Measurements from ENCODE around the gene EHD4.

EHD4 gene

DNA sequence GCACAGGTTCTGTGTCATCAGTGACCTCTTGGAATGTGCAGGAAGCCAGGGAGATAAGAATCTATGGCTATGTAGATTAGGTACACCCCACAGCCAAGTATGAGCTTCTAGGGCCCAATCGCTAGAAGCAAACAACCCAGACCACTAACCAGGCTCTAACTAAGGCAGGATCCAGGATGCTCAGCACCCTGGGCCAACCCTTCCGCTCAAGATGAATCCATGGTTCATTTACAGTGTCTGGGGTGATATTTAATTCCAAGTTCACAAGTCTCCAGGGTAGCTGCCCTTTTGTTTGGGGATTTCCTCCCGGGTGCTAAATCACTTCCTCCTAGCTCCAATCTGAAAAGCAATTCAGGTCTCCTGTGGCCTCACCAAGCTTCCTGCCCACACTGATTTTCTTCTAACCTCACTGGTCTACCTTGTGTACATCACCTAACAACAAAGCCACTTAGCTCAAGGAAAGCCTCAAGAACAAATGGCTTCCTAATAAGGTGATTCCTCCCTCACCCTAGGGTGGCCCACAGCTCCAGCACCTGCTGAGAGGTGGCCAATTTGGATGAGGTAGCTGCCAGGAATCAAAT, 2.4 kb downstream of the EHD4 start:
- Histone ChIP-seq H3K4me3 (ENCODE audit: low read length) (no peak overlapping the region), H3K27me3 (ENCODE audit: control insufficient read depth, insufficient read depth, low read length) (no peaks in the 10 kb centered on the region), H3K4me1 (ENCODE audit: control insufficient read depth, insufficient read depth, low read length) (no peaks in the 10 kb centered on the region), H3K36me3 (ENCODE audit: control insufficient read depth, insufficient read depth, low read length) (no peaks in the 10 kb centered on the region), H3K9ac (ENCODE audit: low read length) (no peak overlapping the region), H3K27ac (ENCODE audit: low read depth, low read length) (no peak overlapping the region)

DNA sequence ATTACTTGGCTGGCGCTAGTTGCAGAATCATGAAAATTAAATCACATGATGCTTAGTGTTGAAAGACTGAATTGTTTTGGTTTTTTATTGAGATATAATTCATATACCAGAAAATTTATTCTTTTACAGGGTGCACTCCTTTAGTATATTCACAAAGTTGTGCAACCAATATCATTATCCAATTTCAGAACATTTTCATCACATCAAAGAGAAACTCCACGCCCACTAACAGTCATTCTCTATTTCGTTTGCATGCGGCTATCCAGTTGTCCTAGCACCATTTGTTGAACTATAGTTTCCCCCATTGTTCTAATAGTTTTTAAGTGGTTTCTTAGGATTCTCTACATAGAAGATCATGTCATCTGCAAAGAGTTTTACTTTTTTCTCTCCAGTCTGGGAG, 3.7 kb downstream of the EHD4 start:
- H3K4me1 ChIP-seq (ENCODE audit: control insufficient read depth, insufficient read depth, low read length): no peaks in the 10 kb centered on the region
- H3K27ac ChIP-seq (ENCODE audit: low read depth, low read length): no peak overlapping the region
- no peak overlapping the region for H3K9ac ChIP-seq (ENCODE audit: low read length)
- H3K4me3 ChIP-seq (ENCODE audit: low read length): no peak overlapping the region
- no peaks in the 10 kb centered on the region for H3K36me3 ChIP-seq (ENCODE audit: control insufficient read depth, insufficient read depth, low read length)
- H3K27me3 ChIP-seq (ENCODE audit: control insufficient read depth, insufficient read depth, low read length): no peaks in the 10 kb centered on the region

DNA sequence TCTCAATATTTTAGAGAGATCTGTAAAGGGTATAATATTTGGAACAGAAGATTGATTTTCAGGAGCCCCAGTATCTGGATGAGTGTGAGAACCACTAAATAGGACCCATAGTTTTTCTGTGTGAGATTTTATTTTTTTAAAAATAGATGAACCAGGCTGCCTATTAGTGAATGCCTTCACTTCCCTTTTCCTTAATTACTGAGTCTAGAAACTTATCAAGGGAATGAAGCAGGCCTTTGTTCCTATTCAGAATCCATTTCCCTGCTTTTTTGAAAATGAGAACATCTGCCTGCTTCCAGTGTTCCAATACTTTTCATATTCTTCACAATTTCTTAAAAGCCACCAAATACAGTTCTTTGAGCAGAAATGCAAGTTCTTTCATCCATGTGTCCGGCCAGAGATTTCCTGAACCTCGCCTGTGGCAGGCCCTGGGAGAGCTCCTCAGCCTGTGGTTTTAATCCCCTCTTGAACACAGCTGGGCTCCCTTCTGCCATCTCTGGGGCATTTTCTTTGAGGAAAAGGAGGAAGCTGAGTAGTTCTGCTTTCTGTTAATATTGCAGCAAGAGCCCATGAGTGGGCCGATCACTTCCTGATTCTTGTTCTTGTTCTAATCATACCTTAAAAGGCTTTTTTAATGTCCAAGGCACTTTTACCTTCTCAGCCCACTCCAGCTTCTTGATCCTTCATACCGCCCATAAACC, 4.7 kb downstream of the EHD4 start:
- H3K36me3 ChIP-seq (ENCODE audit: control insufficient read depth, insufficient read depth, low read length): no peaks in the 10 kb centered on the region
- H3K4me1 ChIP-seq (ENCODE audit: control insufficient read depth, insufficient read depth, low read length): no peaks in the 10 kb centered on the region
- H3K27me3 ChIP-seq (ENCODE audit: control insufficient read depth, insufficient read depth, low read length): no peaks in the 10 kb centered on the region
- H3K9ac ChIP-seq (ENCODE audit: low read length): no peak overlapping the region
- H3K4me3 ChIP-seq (ENCODE audit: low read length): no peak overlapping the region
- no peak overlapping the region for H3K27ac ChIP-seq (ENCODE audit: low read depth, low read length)

DNA sequence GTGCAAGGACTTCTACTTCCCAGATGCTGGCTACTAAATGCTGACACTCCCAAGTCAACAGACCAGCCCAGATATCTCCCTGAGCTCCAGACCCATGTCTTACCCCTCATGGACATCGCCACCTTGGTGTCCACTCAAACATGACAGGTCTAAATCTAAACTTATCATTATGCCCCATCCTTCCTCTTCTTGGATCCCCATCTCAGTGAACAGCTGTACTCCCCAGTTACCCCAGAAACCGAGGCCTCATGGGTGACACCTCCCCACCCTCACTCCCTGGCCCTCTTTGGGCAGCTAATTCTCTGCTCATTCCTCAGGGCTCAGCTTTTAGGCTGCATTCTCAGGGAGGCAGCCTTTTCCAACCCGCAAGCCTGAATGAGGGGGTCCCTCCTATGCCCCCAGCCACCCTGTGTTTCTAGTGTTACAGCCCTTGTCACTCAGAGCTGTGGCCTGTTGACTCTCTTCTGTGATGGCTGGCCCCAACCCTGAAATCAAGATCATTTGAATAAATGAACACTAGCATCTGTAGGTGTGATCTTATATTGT, 5.4 kb downstream of the EHD4 start:
- H3K36me3 ChIP-seq (ENCODE audit: control insufficient read depth, insufficient read depth, low read length): no peaks in the 10 kb centered on the region
- no peaks in the 10 kb centered on the region for H3K4me1 ChIP-seq (ENCODE audit: control insufficient read depth, insufficient read depth, low read length)
- no peak overlapping the region for H3K4me3 ChIP-seq (ENCODE audit: low read length)
- no peaks in the 10 kb centered on the region for H3K27me3 ChIP-seq (ENCODE audit: control insufficient read depth, insufficient read depth, low read length)
- H3K9ac ChIP-seq (ENCODE audit: low read length): no peak overlapping the region
- no peak overlapping the region for H3K27ac ChIP-seq (ENCODE audit: low read depth, low read length)

DNA sequence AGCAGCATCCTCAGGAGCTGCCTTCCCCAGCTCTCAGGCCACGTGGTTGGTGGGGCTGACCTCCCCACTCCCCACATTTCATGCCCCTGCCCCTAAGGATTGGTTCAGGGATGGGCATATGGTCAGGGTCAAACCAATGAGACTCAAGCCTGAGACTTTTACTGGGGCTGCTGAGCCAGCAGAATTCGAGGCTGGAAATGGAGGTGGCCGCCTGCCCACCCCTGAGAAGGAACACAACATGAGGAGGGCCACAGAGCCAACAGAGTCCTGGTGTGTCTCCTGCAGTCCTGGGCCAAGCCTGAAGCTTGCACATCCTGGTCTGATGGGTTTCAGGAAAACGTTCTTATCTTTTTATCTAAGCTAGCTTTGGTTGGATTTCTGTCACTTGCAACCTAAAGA, 5.9 kb downstream of the EHD4 start:
- Histone ChIP-seq H3K27ac (ENCODE audit: low read depth, low read length) (no peak overlapping the region), H3K27me3 (ENCODE audit: control insufficient read depth, insufficient read depth, low read length) (no peaks in the 10 kb centered on the region), H3K4me1 (ENCODE audit: control insufficient read depth, insufficient read depth, low read length) (no peaks in the 10 kb centered on the region), H3K4me3 (ENCODE audit: low read length) (no peak overlapping the region), H3K36me3 (ENCODE audit: control insufficient read depth, insufficient read depth, low read length) (no peaks in the 10 kb centered on the region), H3K9ac (ENCODE audit: low read length) (no peak overlapping the region)

DNA sequence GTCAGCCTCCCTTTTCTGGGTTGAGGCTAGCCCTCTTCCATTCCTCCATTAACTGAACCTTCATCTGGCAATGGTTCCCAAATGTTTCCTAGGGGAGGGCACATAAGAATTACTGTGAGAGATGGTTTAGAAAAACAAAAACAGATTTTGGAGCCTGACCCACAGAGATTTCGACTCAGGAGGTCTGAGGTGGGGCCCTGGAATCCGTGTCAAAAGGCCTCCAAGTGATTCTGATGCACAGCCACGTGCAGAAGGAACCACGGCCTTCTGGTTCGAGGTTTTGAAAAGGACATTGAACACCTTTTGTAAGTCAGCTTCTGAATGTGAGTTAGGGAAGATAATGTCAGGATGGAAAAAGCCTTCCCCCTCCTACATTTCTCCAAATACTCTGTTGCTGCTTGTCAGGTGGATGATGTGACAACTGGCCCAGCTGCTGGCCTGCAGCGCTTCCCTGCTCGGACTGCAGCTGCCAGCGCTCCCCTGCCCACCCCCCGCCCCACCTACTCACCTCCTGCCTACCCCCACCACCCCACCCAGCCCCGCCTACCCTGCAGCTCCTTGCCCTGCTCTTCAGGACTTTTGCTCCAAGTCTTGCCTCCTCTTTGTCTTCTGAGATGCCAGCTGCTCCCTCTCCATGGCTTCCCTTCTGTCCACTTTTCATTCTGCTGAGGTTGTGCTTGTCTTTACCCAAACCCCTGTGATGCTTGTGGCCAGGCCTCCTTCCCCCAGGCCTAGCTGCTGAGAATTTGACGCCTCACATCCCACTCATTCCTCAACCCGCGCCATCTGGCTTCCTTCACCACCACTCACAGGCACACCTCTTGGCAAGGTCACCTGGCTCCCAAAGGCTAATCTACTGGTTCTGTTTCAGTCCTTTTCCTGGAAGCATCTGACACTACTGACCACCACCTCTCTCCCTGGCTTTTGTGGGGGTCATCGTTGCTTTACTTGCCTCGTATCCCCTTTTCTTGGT, 6.6 kb downstream of the EHD4 start:
- H3K27me3 ChIP-seq (ENCODE audit: control insufficient read depth, insufficient read depth, low read length): no peaks in the 10 kb centered on the region
- no peaks in the 10 kb centered on the region for H3K36me3 ChIP-seq (ENCODE audit: control insufficient read depth, insufficient read depth, low read length)
- H3K27ac ChIP-seq (ENCODE audit: low read depth, low read length): no peak overlapping the region
- no peak overlapping the region for H3K4me3 ChIP-seq (ENCODE audit: low read length)
- no peaks in the 10 kb centered on the region for H3K4me1 ChIP-seq (ENCODE audit: control insufficient read depth, insufficient read depth, low read length)
- H3K9ac ChIP-seq (ENCODE audit: low read length): no peak overlapping the region

DNA sequence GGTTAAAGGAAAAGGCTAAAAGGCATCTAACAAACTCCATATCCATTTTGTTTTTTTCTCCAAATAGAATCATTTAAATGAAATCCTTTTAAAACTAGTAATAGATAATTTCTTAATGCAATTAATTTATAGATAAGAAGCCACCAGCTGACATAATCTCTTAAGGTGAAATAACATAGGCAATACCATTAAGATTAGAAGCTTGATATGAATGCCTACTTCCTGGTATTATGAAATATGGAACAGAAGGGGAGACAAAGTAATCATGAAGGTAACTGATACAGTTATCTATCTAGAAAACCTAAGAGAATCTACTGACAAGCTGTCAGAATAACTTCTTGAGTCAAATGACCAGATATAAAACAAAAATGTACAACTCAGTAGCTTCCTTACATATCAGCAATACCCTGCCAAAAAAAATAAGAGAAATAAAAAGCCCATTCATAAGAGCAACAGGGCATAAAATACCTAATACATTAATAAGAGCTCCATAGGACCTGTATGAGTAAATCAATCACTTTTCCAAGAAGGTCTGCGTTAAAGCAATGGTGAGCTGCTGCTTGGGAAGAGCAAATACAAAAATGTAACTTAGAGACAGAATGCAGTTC, 10.7 kb downstream of the EHD4 start:
- H3K27me3 ChIP-seq (ENCODE audit: control insufficient read depth, insufficient read depth, low read length): no peaks in the 10 kb centered on the region
- H3K9ac ChIP-seq (ENCODE audit: low read length): no peak overlapping the region
- H3K27ac ChIP-seq (ENCODE audit: low read depth, low read length): no peak overlapping the region
- H3K4me1 ChIP-seq (ENCODE audit: control insufficient read depth, insufficient read depth, low read length): no peaks in the 10 kb centered on the region
- no peaks in the 10 kb centered on the region for H3K36me3 ChIP-seq (ENCODE audit: control insufficient read depth, insufficient read depth, low read length)
- H3K4me3 ChIP-seq (ENCODE audit: low read length): no peak overlapping the region

DNA sequence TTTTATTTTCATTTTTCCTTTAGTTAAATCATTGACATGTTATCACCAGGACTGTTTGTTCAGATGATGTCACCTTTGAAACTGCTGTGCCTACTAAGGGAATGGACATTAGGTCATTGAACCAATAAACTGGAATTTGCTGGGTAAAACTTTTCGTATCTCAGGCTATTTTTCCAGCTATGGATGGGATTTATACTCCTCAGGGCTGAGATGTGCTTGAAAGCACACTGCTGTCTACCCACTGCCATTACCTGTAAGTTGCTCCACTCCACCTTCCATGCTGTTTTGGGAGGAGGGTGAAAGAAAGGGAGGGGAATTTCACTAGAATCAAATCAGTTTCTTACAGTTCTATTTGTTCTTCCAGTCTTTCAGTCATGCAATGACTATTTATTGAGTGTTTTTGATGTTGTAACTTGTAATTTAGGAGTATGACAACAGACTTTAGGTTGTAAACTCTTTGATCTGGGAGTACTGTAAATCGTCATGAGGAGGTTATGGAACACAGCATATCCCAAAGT, 11.3 kb downstream of the EHD4 start:
- H3K27ac ChIP-seq (ENCODE audit: low read depth, low read length): no peak overlapping the region

DNA sequence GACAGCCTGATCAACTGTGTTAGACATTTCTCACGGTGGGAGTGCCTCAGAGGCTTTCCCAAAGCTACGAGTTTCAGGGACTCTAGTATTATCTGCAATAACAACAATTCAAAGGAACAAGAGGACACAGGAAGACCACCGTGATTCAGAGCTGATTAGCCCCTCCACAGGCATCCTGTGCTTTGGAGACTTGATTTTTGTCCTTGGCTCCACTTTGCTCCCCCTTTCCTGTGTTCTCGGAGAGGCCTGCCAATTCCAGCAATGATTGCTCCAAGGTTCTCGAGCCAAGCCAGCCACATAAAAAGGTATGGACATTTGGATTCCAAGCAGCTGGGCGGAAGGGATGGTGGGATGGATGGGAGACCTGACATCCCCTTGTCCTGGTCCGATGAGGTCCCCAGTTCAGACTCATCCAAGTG, 14.3 kb downstream of the EHD4 start:
- Histone ChIP-seq H3K9ac (ENCODE audit: low read length) (no peak overlapping the region), H3K27ac (ENCODE audit: low read depth, low read length) (no peak overlapping the region), H3K4me3 (ENCODE audit: low read length) (no peak overlapping the region), H3K27me3 (ENCODE audit: control insufficient read depth, insufficient read depth, low read length) (no peaks in the 10 kb centered on the region), H3K4me1 (ENCODE audit: control insufficient read depth, insufficient read depth, low read length) (no peaks in the 10 kb centered on the region), H3K36me3 (ENCODE audit: control insufficient read depth, insufficient read depth, low read length) (no peaks in the 10 kb centered on the region)

More for the DNA sequence above, 11.3 kb downstream of the EHD4 start:
- H3K4me3 ChIP-seq (ENCODE audit: low read length): no peak overlapping the region
- no peak overlapping the region for H3K9ac ChIP-seq (ENCODE audit: low read length)
- H3K27me3 ChIP-seq (ENCODE audit: control insufficient read depth, insufficient read depth, low read length): no peaks in the 10 kb centered on the region
- H3K4me1 ChIP-seq (ENCODE audit: control insufficient read depth, insufficient read depth, low read length): no peaks in the 10 kb centered on the region
- H3K36me3 ChIP-seq (ENCODE audit: control insufficient read depth, insufficient read depth, low read length): no peaks in the 10 kb centered on the region

DNA sequence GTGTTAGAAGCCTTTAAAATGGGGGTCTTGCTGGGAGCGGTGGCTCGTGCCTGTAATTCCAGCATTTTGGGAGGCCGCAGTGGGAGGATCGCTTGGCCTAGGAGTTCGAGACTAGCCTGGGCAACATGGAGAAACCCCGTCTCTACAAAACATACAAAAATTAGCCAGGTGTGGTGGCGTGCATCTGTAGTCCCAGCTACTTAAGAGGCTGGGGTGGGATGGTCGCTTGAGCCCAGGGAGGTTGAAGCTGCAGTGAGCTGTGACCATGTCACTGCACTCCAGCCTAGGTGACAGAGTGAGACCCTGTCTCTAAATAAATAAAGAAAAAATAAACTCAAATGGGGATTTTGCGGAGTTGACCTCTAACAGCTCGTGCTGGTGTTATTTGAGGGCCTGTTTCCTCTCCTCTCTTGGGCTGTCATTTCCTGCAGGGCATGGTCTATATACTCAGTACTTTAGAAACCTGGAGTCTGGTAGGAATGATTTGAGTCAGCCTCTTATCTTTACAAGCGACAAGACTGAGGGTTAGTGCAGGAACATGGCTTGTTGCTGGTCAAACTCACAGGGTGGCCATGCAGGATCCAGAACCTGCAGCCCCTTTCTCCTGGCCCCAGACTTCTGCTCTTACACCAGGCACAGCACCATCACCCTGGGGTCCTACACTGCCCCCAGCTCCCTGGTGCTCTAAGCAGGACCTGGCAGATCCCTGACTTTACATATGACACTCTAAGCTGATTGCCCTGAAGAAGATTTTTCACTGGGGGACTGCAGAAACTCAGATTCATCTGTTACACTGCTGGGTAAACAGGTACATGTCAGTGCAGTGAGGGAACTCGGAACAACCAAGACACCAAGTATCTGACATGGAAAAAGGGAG, 15.1 kb downstream of the EHD4 start:
- H3K4me1 ChIP-seq (ENCODE audit: control insufficient read depth, insufficient read depth, low read length): no peaks in the 10 kb centered on the region
- no peak overlapping the region for H3K4me3 ChIP-seq (ENCODE audit: low read length)
- H3K9ac ChIP-seq (ENCODE audit: low read length): no peak overlapping the region

DNA sequence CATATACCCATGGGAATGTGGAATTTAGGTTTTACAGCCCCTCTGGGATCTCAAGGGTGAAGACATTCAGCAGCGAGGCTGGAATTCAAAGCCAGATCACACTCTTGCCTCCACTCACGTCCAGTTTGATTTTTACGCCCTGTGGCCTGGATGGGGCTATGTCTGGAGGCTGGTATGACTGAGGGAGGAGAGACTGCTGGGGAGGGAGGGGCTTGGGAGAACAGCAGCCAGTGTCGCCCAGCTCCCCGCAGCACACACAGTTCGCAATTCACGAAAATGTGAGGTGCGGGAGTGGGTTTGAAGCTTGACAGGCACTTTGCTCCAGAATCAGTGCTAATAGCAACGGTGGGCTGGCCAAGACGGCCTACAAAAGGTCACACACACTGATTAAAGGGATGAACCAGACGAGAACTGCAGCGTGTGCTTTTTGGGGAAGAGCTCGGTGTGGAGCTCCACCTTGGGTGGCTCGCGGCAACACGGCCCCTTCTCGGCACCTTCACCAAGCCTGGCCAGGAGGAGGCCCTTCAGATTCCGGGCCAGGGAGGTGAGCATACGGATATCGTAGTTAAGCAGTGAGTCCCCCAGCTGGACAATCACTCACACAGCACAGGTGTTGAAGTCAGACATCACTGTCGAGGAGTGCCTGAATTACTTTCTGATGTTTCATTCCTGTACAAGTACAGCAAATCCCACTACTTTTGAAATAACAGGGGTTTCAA, 16.4 kb downstream of the EHD4 start:
- no peaks in the 10 kb centered on the region for H3K4me1 ChIP-seq (ENCODE audit: control insufficient read depth, insufficient read depth, low read length)
- no peaks in the 10 kb centered on the region for H3K27me3 ChIP-seq (ENCODE audit: control insufficient read depth, insufficient read depth, low read length)
- H3K4me3 ChIP-seq (ENCODE audit: low read length): no peak overlapping the region
- H3K27ac ChIP-seq (ENCODE audit: low read depth, low read length): no peak overlapping the region
- no peak overlapping the region for H3K9ac ChIP-seq (ENCODE audit: low read length)
- H3K36me3 ChIP-seq (ENCODE audit: control insufficient read depth, insufficient read depth, low read length): no peaks in the 10 kb centered on the region

More for the DNA sequence above, 15.1 kb downstream of the EHD4 start:
- Histone ChIP-seq H3K27me3 (ENCODE audit: control insufficient read depth, insufficient read depth, low read length) (no peaks in the 10 kb centered on the region), H3K36me3 (ENCODE audit: control insufficient read depth, insufficient read depth, low read length) (no peaks in the 10 kb centered on the region), H3K27ac (ENCODE audit: low read depth, low read length) (no peak overlapping the region)

All from rectal smooth muscle tissue (tissue), 1 donor.